ENCODE results near the gene CBLIF.

CBLIF gene

GRCh38 chr11:59877784-59878183 is 32.5 kb upstream of the CBLIF start:
- H3K4me3 ChIP-seq (ENCODE audit: low read depth, low read length): no peak overlapping the region
- no peak for DNase-seq (ENCODE audit: low read depth)
- TF ChIP-seq MYC (IDR thresholded peaks at IDR 0.05; ENCODE audit: low read depth, low read length) (no peak), CTCF (IDR thresholded peaks at IDR 0.05; ENCODE audit: low read depth, low read length) (no peak), MAX (IDR thresholded peaks at IDR 0.05; ENCODE audit: low read depth, low read length) (no peak), POLR2A (IDR thresholded peaks at IDR 0.05; ENCODE audit: extremely low read depth, insufficient read length) (no peak)

- no peak overlapping the region for H3K4me3 ChIP-seq (ENCODE audit: low read depth, low read length)
- DNase-seq (ENCODE audit: low read depth): no peak
- TF ChIP-seq MAX (IDR thresholded peaks at IDR 0.05; ENCODE audit: low read depth, low read length): no peak
These were observed 32.0 kb upstream of the CBLIF start for GRCh38 chr11:59877325-59877724.

- TF ChIP-seq POLR2A (IDR thresholded peaks at IDR 0.05; ENCODE audit: extremely low read depth, insufficient read length): no peak
- H3K4me3 ChIP-seq (ENCODE audit: low read depth, low read length): no peak overlapping the region
- DNase-seq (ENCODE audit: low read depth): no peak
These were observed 30.7 kb upstream of the CBLIF start for GRCh38 chr11:59875856-59876519.

- TF ChIP-seq CTCF (IDR thresholded peaks at IDR 0.05; ENCODE audit: low read depth, low read length) (no peak), MAX (IDR thresholded peaks at IDR 0.05; ENCODE audit: low read depth, low read length) (no peak), MYC (IDR thresholded peaks at IDR 0.05; ENCODE audit: low read depth, low read length) (no peak), POLR2A (IDR thresholded peaks at IDR 0.05; ENCODE audit: extremely low read depth, insufficient read length) (no peak)
- no peak for DNase-seq (ENCODE audit: low read depth)
- no peak overlapping the region for H3K4me3 ChIP-seq (ENCODE audit: low read depth, low read length)
These were observed 26.8 kb upstream of the CBLIF start for GRCh38 chr11:59872076-59872475.

GRCh38 chr11:59867946-59868345 is 22.6 kb upstream of the CBLIF start:
- TF ChIP-seq MAX (IDR thresholded peaks at IDR 0.05; ENCODE audit: low read depth, low read length) (no peak), POLR2A (IDR thresholded peaks at IDR 0.05; ENCODE audit: extremely low read depth, insufficient read length) (no peak), CTCF (IDR thresholded peaks at IDR 0.05; ENCODE audit: low read depth, low read length) (no peak), MYC (IDR thresholded peaks at IDR 0.05; ENCODE audit: low read depth, low read length) (no peak)
- no peak overlapping the region for H3K4me3 ChIP-seq (ENCODE audit: low read depth, low read length)
- no peak for DNase-seq (ENCODE audit: low read depth)

- no peak overlapping the region for H3K4me3 ChIP-seq (ENCODE audit: low read depth, low read length)
- no peak for DNase-seq (ENCODE audit: low read depth)
- no peak for TF ChIP-seq MAX (IDR thresholded peaks at IDR 0.05; ENCODE audit: low read depth, low read length)
- TF ChIP-seq POLR2A (IDR thresholded peaks at IDR 0.05; ENCODE audit: extremely low read depth, insufficient read length): no peak
- no peak for TF ChIP-seq MYC (IDR thresholded peaks at IDR 0.05; ENCODE audit: low read depth, low read length)
- TF ChIP-seq CTCF (IDR thresholded peaks at IDR 0.05; ENCODE audit: low read depth, low read length): no peak
These were observed 21.5 kb upstream of the CBLIF start for GRCh38 chr11:59866836-59867235.

GRCh38 chr11:59866397-59866796 is 21.1 kb upstream of the CBLIF start, which contains the start of gene TCN1:
Gene TCN1 (minus strand): TSS chr11:59866487. CDS start chr11:59866470, 17 bp downstream.
- DNase-seq (ENCODE audit: low read depth): peak; percentile 93
- TF ChIP-seq MYC (IDR thresholded peaks at IDR 0.05; ENCODE audit: low read depth, low read length) (peak; percentile 79), MAX (IDR thresholded peaks at IDR 0.05; ENCODE audit: low read depth, low read length) (peak; percentile 73), POLR2A (IDR thresholded peaks at IDR 0.05; ENCODE audit: extremely low read depth, insufficient read length) (no peak), CTCF (IDR thresholded peaks at IDR 0.05; ENCODE audit: low read depth, low read length) (no peak)
- peak within 1 kb of the TSS; percentile 12 for H3K4me3 ChIP-seq (ENCODE audit: low read depth, low read length)
